Measurements from ENCODE around the gene PRKAG2. TPM values are rescaled to one million over a fixed set of nuclear protein-coding genes. Genes with fewer than 3 reads are reported as not detected.

PRKAG2 gene
- total and polyA plus RNA-seq, 8 donors = 7.4 to 16.7 (median 9.2) TPM

GRCh38 chr7:151591866-151592265, 285.0 kb downstream of the PRKAG2 start:
- ATAC-seq (no peak), DNase-seq (no peak), FAIRE-seq (no peak)
- H3K4me1 ChIP-seq = peaks cover 0 to 8% (median 0%) of the 10 kb centered on the region in 3 donors
- H3K36me3 ChIP-seq = peaks cover 0 to 10% (median 0%) of the 10 kb centered on the region in 3 donors
- 91 to 94% methylated on average over 14 of the region's 14 CpGs for WGBS, 2 donors
- no peaks in the 10 kb centered on the region for H3K27me3 ChIP-seq
- H3K9me3 ChIP-seq = no peaks in the 10 kb centered on the region
- intact Hi-C loops (cut with DNase I) = no loop called here
- no peak for TF ChIP-seq CTCF (IDR thresholded peaks at IDR 0.05)
- no peak overlapping the region for H3K4me3 ChIP-seq
- H3K27ac ChIP-seq = no peak overlapping the region

- Histone ChIP-seq H3K36me3 (peaks cover 0 to 10% (median 0%) of the 10 kb centered on the region in 3 donors), H3K4me3 (no peak overlapping the region), H3K9me3 (no peaks in the 10 kb centered on the region), H3K27me3 (no peaks in the 10 kb centered on the region), H3K4me1 (peaks cover 0 to 6% (median 0%) of the 10 kb centered on the region in 3 donors), H3K27ac (no peak overlapping the region)
- peak in 1 of 4 donors; percentile 17 for ATAC-seq
- DNase-seq = no peak
- TF ChIP-seq CTCF (IDR thresholded peaks at IDR 0.05) = no peak
- intact Hi-C loops (cut with DNase I) = no loop called here
- WGBS, 2 donors = 88 to 92% methylated on average over 19 of the region's 19 CpGs
- FAIRE-seq = no peak
Measured at GRCh38 chr7:151590850-151591771, 285.8 kb downstream of the PRKAG2 start.

GRCh38 chr7:151590071-151590849, 286.7 kb downstream of the PRKAG2 start:
- Histone ChIP-seq H3K9me3 (no peaks in the 10 kb centered on the region), H3K4me3 (no peak overlapping the region), H3K36me3 (peaks cover 0 to 10% (median 0%) of the 10 kb centered on the region in 3 donors), H3K4me1 (no peaks in the 10 kb centered on the region), H3K27ac (no peak overlapping the region), H3K27me3 (no peaks in the 10 kb centered on the region)
- FAIRE-seq (no peak), DNase-seq (no peak), ATAC-seq (no peak)
- TF ChIP-seq CTCF (IDR thresholded peaks at IDR 0.05) = no peak
- intact Hi-C loops (cut with DNase I) = no loop called here
- 94 to 95% methylated on average over 13 of the region's 13 CpGs for WGBS, 2 donors

GRCh38 chr7:151588982-151589381, 287.9 kb downstream of the PRKAG2 start:
- WGBS, 2 donors = 97 to 98% methylated on average over 9 of the region's 9 CpGs
- no peak for TF ChIP-seq CTCF (IDR thresholded peaks at IDR 0.05)
- Histone ChIP-seq H3K27me3 (no peaks in the 10 kb centered on the region), H3K36me3 (peaks cover 0 to 2% (median 0%) of the 10 kb centered on the region in 3 donors), H3K4me3 (no peak overlapping the region), H3K9me3 (no peaks in the 10 kb centered on the region), H3K4me1 (no peaks in the 10 kb centered on the region), H3K27ac (no peak overlapping the region)
- ATAC-seq (no peak), FAIRE-seq (no peak), DNase-seq (no peak)
- intact Hi-C loops (cut with DNase I) = no loop called here
